Kidney (tissue), 14 donors: ENCODE data around the gene ATL2. TPM values are rescaled to one million over a fixed set of nuclear protein-coding genes. Genes with fewer than 3 reads are reported as not detected.

ENCODE experiments used
- DNase-seq, 5 donors: peaks; one replicate each; pipeline ENCODE4 v3.0.0-alpha.2; 2013 to 2020
- FAIRE-seq: peaks from 2 replicates; lab custom pipeline; 2012; peaks lifted over from hg19 to GRCh38; lab: Jason Lieb, UNC
- H3K27ac ChIP-seq, 2 donors: one replicate each; pipeline ENCODE4 v1.7.0; 2013; ENCODE audit warnings: low read depth in 2 of 2, low read length in 2 of 2, inconsistent platforms in 1 of 2
- H3K27me3 ChIP-seq: one replicate; pipeline ENCODE4 v1.7.1; 2013; ENCODE audit warnings: low read length, inconsistent platforms; ENCODE audit not compliant: control insufficient read depth, insufficient read depth
- H3K36me3 ChIP-seq, 3 donors: one replicate each; pipeline versions ENCODE4 v1.7.0 to v1.7.1; 2013; ENCODE audit warnings: low read length in 3 of 3, control low read depth in 1 of 3, inconsistent platforms in 1 of 3; ENCODE audit not compliant: insufficient read depth in 3 of 3, control insufficient read depth in 2 of 3
- H3K4me1 ChIP-seq, 3 donors: one replicate each; pipeline versions ENCODE4 v1.7.0 to v1.7.1; 2013; ENCODE audit warnings: low read length in 3 of 3, inconsistent platforms in 1 of 3, low read depth in 1 of 3; ENCODE audit not compliant: control insufficient read depth in 2 of 3, insufficient read depth in 2 of 3
- H3K4me3 ChIP-seq, 3 donors: one replicate each; pipeline versions ENCODE4 v1.7.0 to v1.8.1; 2013; ENCODE audit warnings: low read length in 3 of 3, control low read depth in 1 of 3, inconsistent platforms in 1 of 3
- H3K9ac ChIP-seq, 3 donors: one replicate each; pipeline versions ENCODE4 v1.7.0 to v1.7.1; 2013; ENCODE audit warnings: low read length in 3 of 3, control low read depth in 1 of 3, inconsistent platforms in 1 of 3
- H3K9me3 ChIP-seq, 3 donors: one replicate each; pipeline versions ENCODE4 v1.7.0 to v1.7.1; 2013; ENCODE audit warnings: low read length in 3 of 3, control low read depth in 1 of 3, inconsistent platforms in 1 of 3; ENCODE audit not compliant: control insufficient read depth in 2 of 3, insufficient read depth in 1 of 3
- CTCF ChIP-seq: IDR thresholded peaks from 3 replicates; pipeline ENCODE4 v1.5.1; 2012; ENCODE audit warnings: mild to moderate bottlenecking, moderate library complexity, borderline replicate concordance; ENCODE audit not compliant: insufficient read depth; ENCODE audit errors: extremely low read depth
- intact Hi-C: fragments of 100-400 bp; cut with DNase I; formaldehyde crosslinking; loops from one replicate; pipeline ENCODE4 v1.11.1; 2022
- polyA plus RNA-seq: library from polyadenylated mRNA; stranded (reverse); fragments of 350-450 nt; fragmentation: Illumina TruSeq; extraction: RNeasy Lipid Tissue Mini Kit (QIAGEN cat#74804); gene quantifications from one replicate; pipeline ENCODE4 v1.2.3, GENCODE V29; 2014; ENCODE audit warnings: low read depth, low replicate concordance; ENCODE audit not compliant: insufficient read depth
- total RNA-seq: library from RNA; stranded (reverse); fragmentation: NEBNext Ultra II Directional; extraction: Animal tissue kit (Norgen Biotek cat#: 25700); gene quantifications from one replicate; pipeline ENCODE4 v1.2.1, GENCODE V29; 2021
- donor health status: control.
- donor health status: control.
- donor health status: control.
- donor health status: control.
- donor health status: control.
- donor health status: DM: yes; HTN: yes; CAD: no.
- donor health status: Normal renal cell carcinoma (clear cell type).

ATL2 gene
- total and polyA plus RNA-seq, 2 donors from 2014 or later, result 22.0 to 52.1 TPM

- Histone ChIP-seq H3K4me1 (no peaks in the 10 kb centered on the region), H3K27ac (no peak overlapping the region), H3K4me3 (no peak overlapping the region), H3K27me3 (no peaks in the 10 kb centered on the region), H3K9me3 (no peaks in the 10 kb centered on the region), H3K36me3 (peaks cover 0 to 8% (median 2%) of the 10 kb centered on the region in 3 donors), H3K9ac (no peak overlapping the region)
- no peak for FAIRE-seq
- no peak for DNase-seq
- no peak for TF ChIP-seq CTCF
- intact Hi-C loops, result no loop called here
Observed at GRCh38 chr2:38336621-38337020, 40.5 kb downstream of the ATL2 start.

GRCh38 chr2:38330754-38331153 lies 46.3 kb downstream of the ATL2 start:
- DNase-seq (no peak), FAIRE-seq (no peak)
- H3K27me3 ChIP-seq, result no peaks in the 10 kb centered on the region
- no peaks in the 10 kb centered on the region for H3K4me1 ChIP-seq
- TF ChIP-seq CTCF, result no peak
- no peak overlapping the region for H3K27ac ChIP-seq
- H3K4me3 ChIP-seq, result no peak overlapping the region
- intact Hi-C loops, result no loop called here
- H3K9ac ChIP-seq, result no peak overlapping the region
- H3K36me3 ChIP-seq, result no peaks in the 10 kb centered on the region
- peaks cover 0 to 6% (median 0%) of the 10 kb centered on the region in 3 donors for H3K9me3 ChIP-seq

GRCh38 chr2:38327580-38327979 lies 49.5 kb downstream of the ATL2 start:
- no peak for TF ChIP-seq CTCF
- H3K36me3 ChIP-seq, result no peaks in the 10 kb centered on the region
- H3K9ac ChIP-seq, result no peak overlapping the region
- intact Hi-C loops, result no loop called here
- peaks cover 0 to 6% (median 0%) of the 10 kb centered on the region in 3 donors for H3K9me3 ChIP-seq
- H3K27ac ChIP-seq, result no peak overlapping the region
- H3K4me3 ChIP-seq, result no peak overlapping the region
- H3K27me3 ChIP-seq, result no peaks in the 10 kb centered on the region
- no peaks in the 10 kb centered on the region for H3K4me1 ChIP-seq
- no peak for DNase-seq
- no peak for FAIRE-seq

GRCh38 chr2:38323623-38324022 lies 53.5 kb downstream of the ATL2 start:
- Histone ChIP-seq H3K9me3 (no peaks in the 10 kb centered on the region), H3K9ac (no peak overlapping the region), H3K27me3 (no peaks in the 10 kb centered on the region), H3K27ac (no peak overlapping the region), H3K36me3 (no peaks in the 10 kb centered on the region), H3K4me3 (no peak overlapping the region), H3K4me1 (no peaks in the 10 kb centered on the region)
- intact Hi-C loops, result no loop called here
- FAIRE-seq (no peak), DNase-seq (peak in 4 of 5 donors; percentile 21 to 46 (median 42))
- TF ChIP-seq CTCF, result no peak
